ENCODE results near the gene SEPTIN1. TPM values are rescaled to one million over a fixed set of nuclear protein-coding genes. Genes with fewer than 3 reads are reported as not detected.
A peak's percentile ranks its signal among the peaks of the same experiment; 100 is the strongest.

Gene SEPTIN1
- total and polyA plus RNA-seq, 2 of the 13 experiments (the other 11 are each of a cell fraction or from before 2014, with no cell fraction given): 0.18 to 0.67 TPM

DNA sequence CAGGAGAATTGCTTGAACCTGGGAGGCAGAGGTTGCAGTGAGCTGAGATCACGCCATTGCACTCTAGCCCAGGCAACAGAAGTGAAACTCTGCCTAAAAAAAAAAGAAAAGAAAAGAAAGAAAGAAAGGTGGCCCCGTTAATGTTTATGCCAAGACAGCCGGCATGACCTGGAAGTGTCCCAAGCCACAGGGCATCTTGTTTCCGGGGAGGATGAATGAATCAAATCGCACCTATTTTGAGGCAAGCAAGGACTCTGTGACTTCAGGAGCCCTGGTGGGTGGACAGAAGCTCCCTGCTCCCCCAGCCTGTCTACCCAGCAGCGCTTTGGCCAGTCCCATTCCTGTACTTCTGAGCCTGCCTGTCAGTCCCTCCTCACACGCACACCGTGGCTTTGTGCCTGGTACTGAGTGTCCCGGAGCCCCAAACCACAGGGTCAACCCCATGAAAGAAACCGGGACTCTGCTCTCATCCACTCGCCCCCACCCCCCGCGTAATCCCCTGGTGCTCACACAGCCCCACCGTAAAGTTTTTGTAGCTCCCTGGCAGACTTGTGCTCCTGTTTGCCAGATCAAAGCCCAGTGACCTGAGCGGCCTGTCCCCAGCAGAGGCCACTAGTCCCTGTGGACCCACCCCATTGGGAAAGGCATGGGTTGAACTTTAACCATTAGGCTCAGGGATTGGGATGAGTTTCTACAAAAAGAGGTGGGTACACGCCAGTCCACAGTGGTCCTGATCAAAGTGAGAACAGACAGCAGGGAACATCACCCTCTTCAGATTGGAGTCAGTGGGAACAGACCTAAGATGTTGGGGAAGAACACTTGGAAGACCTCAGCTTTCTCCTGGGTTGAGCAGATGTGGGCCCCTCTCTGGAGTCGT lies 46.5 kb downstream of the SEPTIN1 start (continued):
- TF ChIP-seq NPAS2 (CRISPR knock-in tag; IDR thresholded peaks at IDR 0.05; ENCODE audit: borderline replicate concordance) (no peak), ZNF224 (CRISPR knock-in tag; IDR thresholded peaks at IDR 0.05) (peak; percentile 84), GATA4 (IDR thresholded peaks at IDR 0.05; ENCODE audit: borderline replicate concordance, low read depth) (peak; percentile 72; the same call in 1 of the 2 replicates), ZBTB14 (CRISPR knock-in tag; IDR thresholded peaks at IDR 0.05) (no peak), SCMH1 (CRISPR knock-in tag; IDR thresholded peaks at IDR 0.05; ENCODE audit: borderline replicate concordance) (no peak), ZNF577 (CRISPR knock-in tag; IDR thresholded peaks at IDR 0.05; ENCODE audit: borderline replicate concordance, low read depth) (no peak), GMEB1 (CRISPR knock-in tag; IDR thresholded peaks at IDR 0.05; ENCODE audit: borderline replicate concordance) (no peak; the same call in 1 of the 2 replicates), ZNF709 (CRISPR knock-in tag; IDR thresholded peaks at IDR 0.05) (0 out of 2 replicates have a peak, but pooled peaks have one; percentile 68), FOSL2 (CRISPR knock-in tag; IDR thresholded peaks at IDR 0.05) (peak; percentile 28; the same call in 1 of the 2 replicates), TEF (CRISPR knock-in tag; IDR thresholded peaks at IDR 0.05) (no peak), NRL (CRISPR knock-in tag; IDR thresholded peaks at IDR 0.05; ENCODE audit: borderline replicate concordance) (peak; percentile 58; the same call in 1 of the 2 replicates), ZMYM2 (CRISPR knock-in tag; IDR thresholded peaks at IDR 0.05) (peak; percentile 68; the same call in 1 of the 2 replicates), KMT2B (CRISPR knock-in tag; IDR thresholded peaks at IDR 0.05) (peak; percentile 63; the same call in 1 of the 2 replicates), ZMYM4 (CRISPR knock-in tag; IDR thresholded peaks at IDR 0.05) (peak; percentile 64), SIX1 (CRISPR knock-in tag; IDR thresholded peaks at IDR 0.05; ENCODE audit: borderline replicate concordance) (no peak), ZNF543 (CRISPR knock-in tag; IDR thresholded peaks at IDR 0.05) (no peak), KLF15 (CRISPR knock-in tag; IDR thresholded peaks at IDR 0.05; ENCODE audit: borderline replicate concordance) (no peak), SNAPC5 (CRISPR knock-in tag; IDR thresholded peaks at IDR 0.05; ENCODE audit: borderline replicate concordance) (no peak)
- TF ChIP-seq, protein P1, sequence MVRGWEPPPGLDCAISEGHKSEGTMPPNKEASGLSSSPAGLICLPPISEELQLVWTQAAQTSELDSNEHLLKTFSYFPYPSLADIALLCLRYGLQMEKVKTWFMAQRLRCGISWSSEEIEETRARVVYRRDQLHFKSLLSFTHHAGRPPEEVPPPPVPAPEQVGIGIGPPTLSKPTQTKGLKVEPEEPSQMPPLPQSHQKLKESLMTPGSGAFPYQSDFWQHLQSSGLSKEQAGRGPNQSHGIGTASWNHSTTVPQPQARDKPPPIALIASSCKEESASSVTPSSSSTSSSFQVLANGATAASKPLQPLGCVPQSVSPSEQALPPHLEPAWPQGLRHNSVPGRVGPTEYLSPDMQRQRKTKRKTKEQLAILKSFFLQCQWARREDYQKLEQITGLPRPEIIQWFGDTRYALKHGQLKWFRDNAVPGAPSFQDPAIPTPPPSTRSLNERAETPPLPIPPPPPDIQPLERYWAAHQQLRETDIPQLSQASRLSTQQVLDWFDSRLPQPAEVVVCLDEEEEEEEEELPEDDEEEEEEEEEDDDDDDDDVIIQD (CRISPR knock-in tag; IDR thresholded peaks at IDR 0.05; ENCODE audit: low read depth): peak; percentile 76
- TF ChIP-seq, protein P2, sequence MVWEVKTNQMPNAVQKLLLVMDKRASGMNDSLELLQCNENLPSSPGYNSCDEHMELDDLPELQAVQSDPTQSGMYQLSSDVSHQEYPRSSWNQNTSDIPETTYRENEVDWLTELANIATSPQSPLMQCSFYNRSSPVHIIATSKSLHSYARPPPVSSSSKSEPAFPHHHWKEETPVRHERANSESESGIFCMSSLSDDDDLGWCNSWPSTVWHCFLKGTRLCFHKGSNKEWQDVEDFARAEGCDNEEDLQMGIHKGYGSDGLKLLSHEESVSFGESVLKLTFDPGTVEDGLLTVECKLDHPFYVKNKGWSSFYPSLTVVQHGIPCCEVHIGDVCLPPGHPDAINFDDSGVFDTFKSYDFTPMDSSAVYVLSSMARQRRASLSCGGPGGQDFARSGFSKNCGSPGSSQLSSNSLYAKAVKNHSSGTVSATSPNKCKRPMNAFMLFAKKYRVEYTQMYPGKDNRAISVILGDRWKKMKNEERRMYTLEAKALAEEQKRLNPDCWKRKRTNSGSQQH (CRISPR knock-in tag; IDR thresholded peaks at IDR 0.05; ENCODE audit: low read depth): peak; percentile 66; the same call in 1 of the 2 replicates
- TF ChIP-seq, protein P3, sequence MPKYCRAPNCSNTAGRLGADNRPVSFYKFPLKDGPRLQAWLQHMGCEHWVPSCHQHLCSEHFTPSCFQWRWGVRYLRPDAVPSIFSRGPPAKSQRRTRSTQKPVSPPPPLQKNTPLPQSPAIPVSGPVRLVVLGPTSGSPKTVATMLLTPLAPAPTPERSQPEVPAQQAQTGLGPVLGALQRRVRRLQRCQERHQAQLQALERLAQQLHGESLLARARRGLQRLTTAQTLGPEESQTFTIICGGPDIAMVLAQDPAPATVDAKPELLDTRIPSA (CRISPR knock-in tag; IDR thresholded peaks at IDR 0.05; ENCODE audit: borderline replicate concordance): no peak
